ENCODE data around the gene TLK1.

GRCh38 chr2:171169839-171170238 is 9.1 kb upstream of the TLK1 start:
- TF ChIP-seq CTCF (conservative IDR thresholded peaks at IDR 0.05) = no peak
- no peak for TF ChIP-seq EZH2 (IDR thresholded peaks at IDR 0.05; ENCODE audit: low read depth)

Data from PC-9 (cell line).